ENCODE measurements around the gene EMILIN1.
A peak's percentile ranks its signal among the peaks of the same experiment; 100 is the strongest.

EMILIN1 gene

DNA sequence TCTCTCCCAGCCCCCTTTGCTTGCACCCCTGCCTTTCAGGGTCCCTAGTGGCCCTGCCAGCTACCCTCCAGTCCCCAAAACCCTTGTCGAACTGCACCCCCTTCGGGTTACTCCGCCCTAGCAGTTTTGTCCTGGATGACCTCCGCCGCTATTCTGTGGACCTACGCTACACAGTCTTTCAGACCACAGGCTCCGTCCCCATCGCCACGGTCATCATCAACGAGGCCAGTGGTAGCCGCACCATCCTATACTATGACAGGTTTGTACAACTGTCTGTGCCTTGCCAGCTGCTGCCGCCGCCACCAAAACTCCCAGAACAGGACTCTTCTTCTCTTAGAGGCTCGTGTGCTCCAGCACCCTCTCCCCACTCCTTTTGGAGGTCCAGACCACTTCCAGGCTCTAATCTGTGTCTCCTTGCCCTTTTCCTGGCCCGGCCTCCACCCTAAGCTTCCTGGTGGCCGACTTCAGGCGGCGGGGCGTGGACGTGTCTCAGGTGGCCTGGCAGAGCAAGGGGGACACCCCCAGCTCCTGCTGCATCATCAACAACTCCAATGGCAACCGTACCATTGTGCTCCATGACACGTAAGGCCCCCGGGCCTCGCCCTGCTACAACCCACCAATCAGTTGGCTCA lies 16.1 kb downstream of the EMILIN1 start:
- H3K9me3 Mint-ChIP-seq = no peaks in the 10 kb centered on the region
- DNase-seq = no peak
- H3K27me3 Mint-ChIP-seq (ENCODE audit: low read depth, poor library complexity) = peaks cover 26% of the 10 kb centered on the region
- no peak for TF ChIP-seq CTCF (IDR thresholded peaks at IDR 0.05)
- H3K4me3 Mint-ChIP-seq = no peak overlapping the region
- no peak overlapping the region for H3K27ac Mint-ChIP-seq
- peaks cover 37% of the 10 kb centered on the region for H3K4me1 Mint-ChIP-seq
- H3K36me3 Mint-ChIP-seq (ENCODE audit: low read depth) = no peaks in the 10 kb centered on the region

GRCh38 chr2:27095427-27095744 lies 17.0 kb downstream of the EMILIN1 start:
- Mint-ChIP-seq H3K4me1 (peaks cover 44% of the 10 kb centered on the region), H3K9me3 (no peaks in the 10 kb centered on the region), H3K27me3 (ENCODE audit: low read depth, poor library complexity) (peaks cover 26% of the 10 kb centered on the region), H3K36me3 (ENCODE audit: low read depth) (no peaks in the 10 kb centered on the region), H3K4me3 (no peak overlapping the region), H3K27ac (no peak overlapping the region)
- no peak for TF ChIP-seq CTCF (IDR thresholded peaks at IDR 0.05)
- no peak for DNase-seq

GRCh38 chr2:27095745-27096651 lies 17.6 kb downstream of the EMILIN1 start:
- peak overlapping the region; percentile 59 for H3K4me3 Mint-ChIP-seq
- H3K4me1 Mint-ChIP-seq = peaks cover 44% of the 10 kb centered on the region
- no peak overlapping the region for H3K27ac Mint-ChIP-seq
- H3K36me3 Mint-ChIP-seq (ENCODE audit: low read depth) = no peaks in the 10 kb centered on the region
- peaks cover 25% of the 10 kb centered on the region for H3K27me3 Mint-ChIP-seq (ENCODE audit: low read depth, poor library complexity)
- H3K9me3 Mint-ChIP-seq = no peaks in the 10 kb centered on the region
- DNase-seq = peak; percentile 56
- TF ChIP-seq CTCF (IDR thresholded peaks at IDR 0.05) = no peak

- Mint-ChIP-seq H3K4me1 (peaks cover 39% of the 10 kb centered on the region), H3K27me3 (ENCODE audit: low read depth, poor library complexity) (peaks cover 22% of the 10 kb centered on the region), H3K36me3 (ENCODE audit: low read depth) (no peaks in the 10 kb centered on the region), H3K27ac (peak overlapping the region; percentile 83), H3K4me3 (no peak overlapping the region), H3K9me3 (no peaks in the 10 kb centered on the region)
- no peak for DNase-seq
- TF ChIP-seq CTCF (IDR thresholded peaks at IDR 0.05) = no peak
Observed at GRCh38 chr2:27096748-27097297, 18.4 kb downstream of the EMILIN1 start.

GRCh38 chr2:27097341-27097740 lies 18.9 kb downstream of the EMILIN1 start:
- Mint-ChIP-seq H3K4me1 (peaks cover 34% of the 10 kb centered on the region), H3K4me3 (no peak overlapping the region), H3K9me3 (no peaks in the 10 kb centered on the region), H3K27me3 (ENCODE audit: low read depth, poor library complexity) (peaks cover 22% of the 10 kb centered on the region), H3K27ac (no peak overlapping the region), H3K36me3 (ENCODE audit: low read depth) (no peaks in the 10 kb centered on the region)
- DNase-seq = no peak
- no peak for TF ChIP-seq CTCF (IDR thresholded peaks at IDR 0.05)

All from nephron progenitor cell (in vitro differentiated cells).